Astrocyte (in vitro differentiated cells and primary cell): ENCODE measurements around the gene MBNL2.

ENCODE experiments used
- CTCF ChIP-seq: IDR thresholded peaks from 2 replicates; pipeline ENCODE4 v1.5.1; 2011; ENCODE audit warnings: low read depth, mild to moderate bottlenecking, inconsistent platforms, low read length, moderate library complexity; ENCODE audit not compliant: insufficient read depth
- EZH2 ChIP-seq: IDR thresholded peaks from 2 replicates; pipeline ENCODE4 v1.6.1; 2012; ENCODE audit warnings: mild to moderate bottlenecking, low read length, inconsistent platforms; ENCODE audit not compliant: insufficient read depth

- TF ChIP-seq CTCF (no peak), EZH2 (no peak)
These were observed at the start of gene MBNL2 for GRCh38 chr13:97221989-97222700.
